WTC11 (cell line): ENCODE measurements around the gene PCSK4. TPM values are rescaled to one million over a fixed set of nuclear protein-coding genes. Genes with fewer than 3 reads are reported as not detected.

Source experiments
- ATAC-seq: fragments of 200-7000 bp; cut with Tn5 transposase; 2 replicates; pipeline ENCODE4 v1.10.0; 2021; ENCODE audit warnings: mild to moderate bottlenecking, moderate library complexity
- CTCF ChIA-PET: fragments of 300-600 bp; sonication (Branson Sonifier 250); formaldehyde crosslinking; loops from one replicate; lab custom pipeline; 2021; ENCODE audit warnings: antibody characterized with exemption; lab: Charles Lee
- POLR2A ChIA-PET: fragments of 350-600 bp; sonication (Branson Sonifier 250); formaldehyde crosslinking; loops from one replicate; lab custom pipeline; 2021; ENCODE audit warnings: antibody characterized with exemption; lab: Charles Lee
- DNase-seq: peaks from one replicate; pipeline ENCODE4 v3.0.0; 2021; ENCODE audit warnings: low spot score
- H3K27ac Mint-ChIP-seq: 2 replicates; pipeline ENCODE4 v1.8.0; 2021; ENCODE audit warnings: mixed read lengths
- H3K27me3 Mint-ChIP-seq: 2 replicates; pipeline ENCODE4 v1.8.0; 2021; ENCODE audit warnings: low read depth, mild to moderate bottlenecking, moderate library complexity, mixed read lengths
- H3K36me3 Mint-ChIP-seq: 2 replicates; pipeline ENCODE4 v1.8.0; 2021; ENCODE audit warnings: mixed read lengths
- H3K4me1 Mint-ChIP-seq: 2 replicates; pipeline ENCODE4 v1.8.0; 2022; ENCODE audit warnings: mixed read lengths
- H3K4me3 Mint-ChIP-seq: 2 replicates; pipeline ENCODE4 v1.8.0; 2021; ENCODE audit warnings: mild to moderate bottlenecking, moderate library complexity, mixed read lengths
- H3K9me3 Mint-ChIP-seq: 2 replicates; pipeline ENCODE4 v1.8.0; 2021; ENCODE audit warnings: mixed read lengths
- AFF4 ChIP-seq: sonication (generic); formaldehyde crosslinking; IDR thresholded peaks from 2 replicates; pipeline ENCODE4 v1.8.1; 2023; ENCODE audit warnings: mild to moderate bottlenecking, missing genetic modification reagents, borderline replicate concordance
- ATF3 ChIP-seq: sonication (generic); formaldehyde crosslinking; conservative IDR thresholded peaks from 2 replicates; pipeline ENCODE4 v1.8.1; 2022; ENCODE audit warnings: mild to moderate bottlenecking, missing genetic modification reagents
- E2F4 ChIP-seq: sonication (generic); formaldehyde crosslinking; IDR thresholded peaks from 2 replicates; pipeline ENCODE4 v1.8.1; 2022; ENCODE audit warnings: low read depth, mild to moderate bottlenecking, moderate library complexity, missing genetic modification reagents, borderline replicate concordance
- ELF4 ChIP-seq: sonication (generic); formaldehyde crosslinking; IDR thresholded peaks from 2 replicates; pipeline ENCODE4 v1.8.1; 2022; ENCODE audit warnings: low read depth, mild to moderate bottlenecking, moderate library complexity, missing genetic modification reagents
- FOXJ3 ChIP-seq: sonication (generic); formaldehyde crosslinking; IDR thresholded peaks from 2 replicates; pipeline ENCODE4 v1.9.0; 2021; ENCODE audit warnings: missing genetic modification reagents, mild to moderate bottlenecking, borderline replicate concordance
- GRHL2 ChIP-seq: fragments of 250-450 bp; sonication (Bioruptor Pico); IDR thresholded peaks from 2 replicates; pipeline ENCODE4 v1.8.0; 2022; ENCODE audit warnings: mild to moderate bottlenecking, moderate library complexity; ENCODE audit not compliant: insufficient replicate concordance, severe bottlenecking
- IRF2 ChIP-seq: sonication (generic); formaldehyde crosslinking; IDR thresholded peaks from 2 replicates; pipeline ENCODE4 v1.8.0; 2022; ENCODE audit warnings: low read depth, missing genetic modification reagents, borderline replicate concordance
- JUN ChIP-seq: sonication (generic); formaldehyde crosslinking; IDR thresholded peaks from 2 replicates; pipeline ENCODE4 v1.8.0; 2023; ENCODE audit warnings: mild to moderate bottlenecking, missing genetic modification reagents
- MAX ChIP-seq: sonication (generic); formaldehyde crosslinking; IDR thresholded peaks from 2 replicates; pipeline ENCODE4 v1.8.0; 2022; ENCODE audit warnings: mild to moderate bottlenecking, missing genetic modification reagents
- RELA ChIP-seq: sonication (generic); formaldehyde crosslinking; IDR thresholded peaks from 2 replicates; pipeline ENCODE4 v1.8.1; 2022; ENCODE audit warnings: missing genetic modification reagents, mild to moderate bottlenecking, borderline replicate concordance
- RORB ChIP-seq: fragments of 250-450 bp; sonication (Bioruptor Pico); IDR thresholded peaks from 2 replicates; pipeline ENCODE4 v1.9.0; 2021; ENCODE audit warnings: mild to moderate bottlenecking
- SMAD3 ChIP-seq: sonication (generic); formaldehyde crosslinking; IDR thresholded peaks from 2 replicates; pipeline ENCODE4 v1.8.0; 2022; ENCODE audit warnings: missing genetic modification reagents, mild to moderate bottlenecking, borderline replicate concordance
- USF2 ChIP-seq: sonication (generic); formaldehyde crosslinking; IDR thresholded peaks from 2 replicates; pipeline ENCODE4 v1.8.1; 2023; ENCODE audit warnings: mild to moderate bottlenecking, missing genetic modification reagents, moderate library complexity
- ZNF281 ChIP-seq: sonication (generic); formaldehyde crosslinking; IDR thresholded peaks from 2 replicates; pipeline ENCODE4 v1.8.0; 2023; ENCODE audit warnings: mild to moderate bottlenecking, missing genetic modification reagents
- ZNF425 ChIP-seq: fragments of 250-450 bp; sonication (Bioruptor Pico); conservative IDR thresholded peaks from 2 replicates; pipeline ENCODE4 v1.9.0; 2021; ENCODE audit warnings: mild to moderate bottlenecking
- total RNA-seq: library from RNA; stranded (reverse); gene quantifications from 3 replicates; pipeline ENCODE4 v1.2.3, GENCODE V29; 2021

The PCSK4 gene
- total RNA-seq, 1 experiment from 2014 or later: 22.4 TPM

- DNase-seq (peak; percentile 69), ATAC-seq (peak; percentile 2; the same call in 1 of the 2 replicates)
- no peak for TF ChIP-seq ATF3
- TF ChIP-seq ELF4: no peak
- TF ChIP-seq JUN (CRISPR knock-in tag): no peak
- TF ChIP-seq E2F4 (CRISPR knock-in tag): no peak
- no peak for TF ChIP-seq AFF4 (CRISPR knock-in tag)
- 0 out of 2 replicates have a peak, but pooled peaks have one; percentile 9 for TF ChIP-seq IRF2 (CRISPR knock-in tag)
- TF ChIP-seq GRHL2: no peak
- POLR2A ChIA-PET: no interaction called here
- Mint-ChIP-seq H3K27me3 (peaks cover 74% of the 10 kb centered on the region), H3K4me1 (peaks cover 5% of the 10 kb centered on the region; the same call in 1 of the 2 replicates), H3K27ac (no peak overlapping the region), H3K4me3 (peak overlapping the region; percentile 12; the same call in 1 of the 2 replicates), H3K36me3 (no peaks in the 10 kb centered on the region), H3K9me3 (no peaks in the 10 kb centered on the region)
- CTCF ChIA-PET: interaction anchor here (1.2 to 5.0 kb wide), 4 partner anchors 13 to 78 kb away, joined by 3 to 76 read pairs (median 30); partner anchors contain the start of gene APC2
Measured at GRCh38 chr19:1468821-1469254, 21.3 kb downstream of the PCSK4 start.

- CTCF ChIA-PET: interaction anchor here (0.6 to 5.0 kb wide), 6 partner anchors 12 to 78 kb away, joined by 3 to 76 read pairs (median 5); partner anchors contain the start of genes APC2 and REEP6
- Mint-ChIP-seq H3K4me3 (no peak overlapping the region), H3K36me3 (no peaks in the 10 kb centered on the region), H3K27ac (no peak overlapping the region), H3K4me1 (peaks cover 5% of the 10 kb centered on the region; the same call in 1 of the 2 replicates), H3K27me3 (peaks cover 79% of the 10 kb centered on the region), H3K9me3 (no peaks in the 10 kb centered on the region)
- TF ChIP-seq FOXJ3: no peak
- TF ChIP-seq IRF2 (CRISPR knock-in tag): 0 out of 2 replicates have a peak, but pooled peaks have one; percentile 18
- TF ChIP-seq USF2: 0 out of 2 replicates have a peak, but pooled peaks have one; percentile 39
- TF ChIP-seq RELA (CRISPR knock-in tag): 0 out of 2 replicates have a peak, but pooled peaks have one; percentile 22
- POLR2A ChIA-PET: no interaction called here
- DNase-seq (no peak), ATAC-seq (no peak)
Measured at GRCh38 chr19:1468274-1468820, 21.8 kb downstream of the PCSK4 start.

GRCh38 chr19:1467490-1468273, 22.5 kb downstream of the PCSK4 start:
- Mint-ChIP-seq H3K4me3 (no peak overlapping the region), H3K36me3 (no peaks in the 10 kb centered on the region), H3K27me3 (peaks cover 80% of the 10 kb centered on the region), H3K9me3 (no peaks in the 10 kb centered on the region), H3K27ac (no peak overlapping the region), H3K4me1 (peaks cover 2% of the 10 kb centered on the region; the same call in 1 of the 2 replicates)
- ChIA-PET CTCF (interaction anchor here (0.6 to 5.0 kb wide), 11 partner anchors 12 to 359 kb away, joined by 3 to 76 read pairs (median 9); partner anchors contain the start of genes APC2 and REEP6), POLR2A (no interaction called here)
- ATAC-seq (no peak), DNase-seq (peak; percentile 44)
- TF ChIP-seq SMAD3 (CRISPR knock-in tag) (no peak), ZNF281 (no peak), ZNF425 (CRISPR knock-in tag) (no peak), MAX (peak; percentile 9; the same call in 1 of the 2 replicates), RORB (CRISPR knock-in tag) (no peak)
